PC-9 (cell line): ENCODE measurements around the gene TAS1R3. TPM values are rescaled to one million over a fixed set of nuclear protein-coding genes. Genes with fewer than 3 reads are reported as not detected.
"Not testable (repeated sequence)": the region's sequence is repeated elsewhere in the genome, so short reads cannot be mapped to it uniquely, and the experiment has no call there.

ENCODE experiments used
- BruUV-seq: library from RNA; stranded (reverse); fragments of 400-500 nt; replicated peaks from 2 replicates; lab custom pipeline; 2021; lab: Mats Ljungman, UMichigan
- CTCF ChIA-PET: fragments of 300-600 bp; sonication (Branson Sonifier 250); formaldehyde crosslinking; loops from one replicate; lab custom pipeline; 2022; ENCODE audit warnings: antibody characterized with exemption; lab: Charles Lee
- POLR2A ChIA-PET: fragments of 300-600 bp; sonication (Branson Sonifier 250); formaldehyde crosslinking; loops from one replicate; lab custom pipeline; 2022; ENCODE audit warnings: antibody characterized with exemption; ENCODE audit not compliant: unreplicated experiment; lab: Charles Lee
- DNase-seq, 2 experiments: peaks; one replicate each; pipeline versions ENCODE4 v3.0.0 to v3.0.0-alpha.2; 2015 to 2022; ENCODE audit warnings: mixed read lengths in 1 of 2
- H2AFZ ChIP-seq: fragments of 200-600 bp; sonication (generic); 2 replicates; pipeline ENCODE4 v1.8.1; 2017; ENCODE audit warnings: antibody characterized with exemption
- H3F3A ChIP-seq: fragments of 200-600 bp; sonication (generic); 2 replicates; pipeline ENCODE4 v1.8.1; 2017; ENCODE audit warnings: antibody characterized with exemption, mild to moderate bottlenecking, low read depth; ENCODE audit not compliant: insufficient read depth
- H3K27ac ChIP-seq: fragments of 200-600 bp; sonication (generic); 2 replicates; pipeline ENCODE4 v1.6.1; 2016; ENCODE audit warnings: mixed run types
- H3K27me3 ChIP-seq: fragments of 200-600 bp; sonication (generic); 2 replicates; pipeline ENCODE4 v1.6.1; 2016; ENCODE audit warnings: low read depth, mixed run types; ENCODE audit not compliant: insufficient read depth
- H3K36me3 ChIP-seq: fragments of 200-600 bp; sonication (generic); 2 replicates; pipeline ENCODE4 v1.6.1; 2016; ENCODE audit warnings: low read depth, mixed run types
- H3K4me1 ChIP-seq: fragments of 200-600 bp; sonication (generic); replicated peaks from 2 replicates; pipeline ENCODE4 v1.6.1; 2016; ENCODE audit warnings: mixed run types; ENCODE audit not compliant: insufficient read depth
- H3K4me2 ChIP-seq: fragments of 200-600 bp; sonication (generic); 2 replicates; pipeline ENCODE4 v1.6.1; 2017; ENCODE audit warnings: mixed run types
- H3K4me3 ChIP-seq: fragments of 200-600 bp; sonication (generic); 2 replicates; pipeline ENCODE4 v1.6.1; 2016; ENCODE audit warnings: mixed run types
- H3K79me2 ChIP-seq: fragments of 200-600 bp; sonication (generic); 2 replicates; pipeline ENCODE4 v1.6.1; 2017; ENCODE audit warnings: low read depth, mixed run types
- H3K9me2 ChIP-seq: fragments of 200-600 bp; sonication (generic); 2 replicates; pipeline ENCODE4 v1.8.1; 2017; ENCODE audit warnings: mild to moderate bottlenecking; ENCODE audit not compliant: insufficient read depth
- H3K9me3 ChIP-seq: fragments of 200-600 bp; sonication (generic); 2 replicates; pipeline ENCODE4 v1.8.1; 2016; ENCODE audit warnings: low read depth; ENCODE audit not compliant: insufficient read depth
- H4K20me1 ChIP-seq: fragments of 200-600 bp; sonication (generic); 2 replicates; pipeline ENCODE4 v1.8.1; 2017; ENCODE audit not compliant: insufficient read depth
- CTCF ChIP-seq: fragments of 200-600 bp; sonication (generic); conservative IDR thresholded peaks from 2 replicates; pipeline ENCODE4 v1.6.1; 2017; ENCODE audit warnings: mixed run types, antibody characterized with exemption, mild to moderate bottlenecking, moderate library complexity
- EZH2 ChIP-seq: fragments of 200-600 bp; sonication (generic); IDR thresholded peaks from 2 replicates; pipeline ENCODE4 v1.8.0; 2017; ENCODE audit warnings: antibody characterized with exemption, low read depth
- intact Hi-C: fragments of 100-400 bp; cut with micrococcal nuclease; formaldehyde crosslinking; loops from one replicate; pipeline ENCODE4 v1.10.0; 2022; ENCODE audit not compliant: unreplicated experiment
- total RNA-seq: library from RNA; stranded (reverse); gene quantifications from 2 replicates; pipeline ENCODE4 v1.2.3, GENCODE V29; 2021

The TAS1R3 gene
- total RNA-seq, 1 experiment from 2014 or later, result 0.57 TPM

- no TSS peak for BruUV-seq
- H3K4me3 ChIP-seq, result no peak overlapping the region
- no peak overlapping the region for H3K27ac ChIP-seq
- H3K4me1 ChIP-seq, result peaks cover 10% of the 10 kb centered on the region
- CTCF ChIA-PET, result no interaction called here
- H2AFZ ChIP-seq, result no peak overlapping the region
- peak in 1 of 2 experiments; percentile 10 for DNase-seq
- no peaks in the 10 kb centered on the region for H3K79me2 ChIP-seq
- no peak overlapping the region for H3K4me2 ChIP-seq
- intact Hi-C loops, result no loop called here
- POLR2A ChIA-PET, result no interaction called here
- H3K9me3 ChIP-seq, result no peaks in the 10 kb centered on the region
- H3K27me3 ChIP-seq, result no peaks in the 10 kb centered on the region
- H3K9me2 ChIP-seq, result no peaks in the 10 kb centered on the region
- TF ChIP-seq EZH2 (no peak), CTCF (no peak)
- peaks cover 9% of the 10 kb centered on the region; the same call in 1 of the 2 replicates for H3F3A ChIP-seq
- no peaks in the 10 kb centered on the region for H4K20me1 ChIP-seq
- H3K36me3 ChIP-seq, result no peaks in the 10 kb centered on the region; the same call in 1 of the 2 replicates
Observed at GRCh38 chr1:1367315-1367714, 36.2 kb downstream of the TAS1R3 start.

DNA sequence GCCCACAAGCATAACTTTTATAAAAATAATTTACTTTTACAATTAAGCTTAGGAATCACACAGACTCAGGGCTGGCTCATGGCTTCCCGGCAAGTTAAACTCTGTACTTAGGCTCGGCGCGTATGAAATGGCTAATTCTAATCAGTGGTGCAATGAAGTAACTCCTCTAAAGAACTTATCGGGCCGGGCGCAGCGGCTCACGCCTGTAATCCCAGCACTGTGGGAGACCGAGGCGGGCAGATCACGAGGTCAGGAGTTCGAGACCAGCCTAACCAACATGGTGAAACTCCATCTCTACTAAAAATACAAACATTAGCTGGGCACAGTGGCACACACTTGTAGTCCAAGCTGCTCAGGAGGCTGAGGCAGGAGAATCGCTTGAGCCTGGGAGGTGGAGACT is 39.0 kb downstream of the TAS1R3 start:
- H2AFZ ChIP-seq, DNase-seq, H3K27me3 ChIP-seq, BruUV-seq, POLR2A ChIA-PET, H3K4me3 ChIP-seq, H3K36me3 ChIP-seq, H3K27ac ChIP-seq, H3F3A ChIP-seq, H3K4me2 ChIP-seq, H3K9me2 ChIP-seq, H3K9me3 ChIP-seq, H4K20me1 ChIP-seq, CTCF ChIA-PET: not testable (repeated sequence)
- Histone ChIP-seq H3K4me1 (peaks cover 10% of the 10 kb centered on the region; the same call in 1 of the 2 replicates), H3K79me2 (peaks cover 20% of the 10 kb centered on the region)
- intact Hi-C loops, result loop anchor here (10.0 kb wide), 1 partner anchor 135 kb away; no protein-coding TSS in a partner anchor

DNA sequence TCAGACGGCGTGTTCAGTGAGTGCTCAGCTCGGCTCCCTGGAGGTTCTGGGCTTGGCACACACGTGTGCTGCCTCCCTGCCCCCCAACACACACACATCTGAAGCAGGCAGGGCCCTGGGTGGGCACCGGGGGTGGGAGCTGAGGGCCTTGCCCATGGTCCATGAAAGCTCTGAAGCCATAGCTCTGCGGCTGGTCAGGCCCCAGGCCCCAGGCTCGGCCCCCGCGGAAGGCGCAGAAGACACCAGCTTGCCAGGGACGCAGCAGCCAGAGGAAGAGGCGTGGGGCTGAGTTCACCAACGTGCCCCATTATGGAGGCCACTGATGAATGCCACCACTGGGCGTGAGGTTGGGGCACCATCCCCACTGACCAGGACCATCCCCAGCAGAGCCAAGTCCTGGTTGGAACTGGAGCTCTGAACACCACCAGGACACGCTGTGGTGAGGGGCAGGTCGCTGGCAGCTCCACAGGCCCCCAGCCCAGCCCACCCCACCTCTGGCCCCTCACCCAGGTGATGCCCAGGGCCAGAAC is 39.8 kb downstream of the TAS1R3 start:
- no peaks in the 10 kb centered on the region; the same call in 1 of the 2 replicates for H3K36me3 ChIP-seq
- H3K79me2 ChIP-seq, result peaks cover 21% of the 10 kb centered on the region
- H4K20me1 ChIP-seq, result no peaks in the 10 kb centered on the region
- TF ChIP-seq CTCF, result no peak
- ChIA-PET CTCF (interaction anchor here (0.6 kb wide), 1 partner anchor 134 kb away, joined by 7 read pairs; no protein-coding TSS in a partner anchor), POLR2A (interaction anchor here (0.6 kb wide), 1 partner anchor 173 kb away, joined by 3 read pairs; no protein-coding TSS in a partner anchor)
- H3K4me1 ChIP-seq, result peaks cover 11% of the 10 kb centered on the region
- no peak overlapping the region for H3K27ac ChIP-seq
- H3K27me3 ChIP-seq, result no peaks in the 10 kb centered on the region
- H3K4me3 ChIP-seq, result no peak overlapping the region
- H2AFZ ChIP-seq, result no peak overlapping the region
- H3K9me2 ChIP-seq, result no peaks in the 10 kb centered on the region
- no peak overlapping the region for H3K4me2 ChIP-seq
- DNase-seq, result no peak
- BruUV-seq, result no TSS peak
- no peaks in the 10 kb centered on the region for H3K9me3 ChIP-seq
- peaks cover 10% of the 10 kb centered on the region; the same call in 1 of the 2 replicates for H3F3A ChIP-seq
- intact Hi-C loops, result loop anchor here (10.0 kb wide), 1 partner anchor 134 kb away; no protein-coding TSS in a partner anchor
